Activated CD4-positive, alpha-beta T cell treated with anti-CD3 and anti-CD28 coated beads for 36 hours (primary cell): ENCODE data around the gene CAMK2D. TPM values are rescaled to one million over a fixed set of nuclear protein-coding genes. Genes with fewer than 3 reads are reported as not detected.

Source experiments
- ATAC-seq: fragments of 200-7000 bp; cut with Tn5 transposase; one replicate; pipeline ENCODE4 v1.10.0; 2021; ENCODE audit warnings: mild to moderate bottlenecking, moderate library complexity
- CTCF ChIA-PET: fragments of 350-600 bp; sonication (Branson Sonifier 250); formaldehyde crosslinking; loops from one replicate; lab custom pipeline; 2021; ENCODE audit warnings: antibody characterized with exemption; lab: Charles Lee
- POLR2A ChIA-PET: fragments of 350-600 bp; sonication (Branson Sonifier 250); formaldehyde crosslinking; loops from one replicate; lab custom pipeline; 2021; ENCODE audit warnings: antibody characterized with exemption, inconsistent platforms; lab: Charles Lee
- DNase-seq: peaks from one replicate; pipeline ENCODE4 v3.0.0-alpha.2; 2020
- H3K27ac Mint-ChIP-seq: one replicate; pipeline ENCODE4 v1.8.0; 2021; ENCODE audit warnings: mixed read lengths
- H3K27me3 Mint-ChIP-seq: one replicate; pipeline ENCODE4 v1.8.0; 2021; ENCODE audit warnings: mixed read lengths
- H3K36me3 Mint-ChIP-seq: one replicate; pipeline ENCODE4 v1.8.0; 2021; ENCODE audit warnings: low read depth, mixed read lengths
- H3K4me1 Mint-ChIP-seq: one replicate; pipeline ENCODE4 v1.8.0; 2021; ENCODE audit warnings: mixed read lengths
- H3K4me3 Mint-ChIP-seq: one replicate; pipeline ENCODE4 v1.8.0; 2021; ENCODE audit warnings: mild to moderate bottlenecking, moderate library complexity, mixed read lengths
- H3K9me3 Mint-ChIP-seq: one replicate; pipeline ENCODE4 v1.8.0; 2021; ENCODE audit warnings: low read depth, mixed read lengths
- intact Hi-C, 2 experiments: fragments of 100-400 bp; cut with DNase I in 1 of 2; cut with micrococcal nuclease in 1 of 2; formaldehyde crosslinking; loops; one replicate each; pipeline versions ENCODE4 v1.14.2 to v1.15.1; 2022 to 2024; cut with DNase I, micrococcal nuclease
- total RNA-seq, 2 experiments: library from RNA; stranded (reverse); gene quantifications; one replicate each; pipeline ENCODE4 v1.2.3, GENCODE V29; 2021

The CAMK2D gene
- total RNA-seq, 2 experiments from 2014 or later = 70.3 to 71.3 TPM

DNA sequence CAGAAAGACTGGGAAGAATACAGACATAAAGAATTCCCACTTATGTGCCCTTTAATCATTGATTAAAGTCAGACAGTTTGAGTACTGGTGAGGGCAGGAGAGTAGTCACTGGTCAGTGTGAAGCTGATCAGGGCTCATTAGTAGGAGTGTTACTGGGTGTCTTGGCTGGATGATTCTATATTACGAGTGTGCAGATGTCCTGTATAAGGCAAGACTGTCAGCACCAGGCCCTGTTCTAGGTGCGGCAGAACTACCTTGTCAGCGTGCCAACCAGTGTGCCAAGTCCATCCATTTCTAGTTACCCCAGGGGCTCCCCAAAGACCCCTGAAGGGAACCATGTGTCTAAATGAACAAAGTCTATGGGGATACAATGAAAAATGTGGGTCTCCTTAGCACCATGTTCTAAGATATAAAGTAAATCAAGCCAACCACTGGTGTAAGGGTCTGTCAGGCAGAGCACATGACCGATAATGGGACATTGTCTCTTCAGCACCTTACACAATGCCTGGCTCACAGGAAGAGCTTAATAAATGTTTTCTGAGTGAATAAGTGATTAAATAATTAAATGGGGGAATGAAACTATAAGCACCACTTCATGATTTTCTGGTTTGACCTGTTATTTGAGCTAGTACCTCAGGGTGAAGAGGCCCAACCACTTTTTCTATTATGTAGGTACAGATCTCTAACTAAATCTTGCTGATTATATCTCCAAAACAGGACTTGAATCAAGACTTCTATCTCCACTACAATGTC, 205.0 kb downstream of the CAMK2D start:
- Mint-ChIP-seq H3K9me3 (no peaks in the 10 kb centered on the region), H3K4me1 (peaks cover 4% of the 10 kb centered on the region), H3K27ac (no peak overlapping the region), H3K36me3 (peaks cover 18% of the 10 kb centered on the region), H3K4me3 (no peak overlapping the region), H3K27me3 (no peaks in the 10 kb centered on the region)
- DNase-seq (no peak), ATAC-seq (no peak)
- CTCF ChIA-PET = interaction anchor here (0.8 to 2.1 kb wide), 2 partner anchors 9 to 189 kb away, joined by 4 to 7 read pairs; no protein-coding TSS in a partner anchor
- POLR2A ChIA-PET = no interaction called here
- intact Hi-C loops = no loop called here

DNA sequence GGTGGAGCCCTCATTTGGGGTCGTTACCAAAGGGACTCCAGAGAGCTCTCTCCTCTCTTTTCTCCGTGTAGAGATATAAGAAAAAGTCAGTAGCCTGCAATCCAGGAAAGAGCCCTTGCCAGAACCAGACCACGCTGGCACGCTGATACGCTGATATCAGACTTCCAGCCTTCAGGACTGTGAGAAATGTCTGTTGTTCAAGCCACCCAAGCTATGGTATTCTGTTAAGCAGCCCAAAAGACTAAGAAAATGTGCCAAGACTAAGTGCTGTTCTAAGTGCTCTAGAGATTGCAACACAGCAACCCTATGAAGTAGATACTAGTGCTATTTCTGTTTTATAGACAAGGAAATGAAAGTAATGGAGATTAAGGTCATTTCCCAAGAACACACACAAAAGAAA, 205.7 kb downstream of the CAMK2D start:
- CTCF ChIA-PET = interaction anchor here (0.6 to 2.1 kb wide), 2 partner anchors 8 to 112 kb away, joined by 3 to 7 read pairs; no protein-coding TSS in a partner anchor
- H3K9me3 Mint-ChIP-seq = no peaks in the 10 kb centered on the region
- H3K27ac Mint-ChIP-seq = no peak overlapping the region
- no peak for DNase-seq
- POLR2A ChIA-PET = no interaction called here
- intact Hi-C loops = no loop called here
- H3K4me1 Mint-ChIP-seq = peaks cover 4% of the 10 kb centered on the region
- peaks cover 19% of the 10 kb centered on the region for H3K36me3 Mint-ChIP-seq
- H3K27me3 Mint-ChIP-seq = no peaks in the 10 kb centered on the region
- ATAC-seq = no peak
- no peak overlapping the region for H3K4me3 Mint-ChIP-seq

DNA sequence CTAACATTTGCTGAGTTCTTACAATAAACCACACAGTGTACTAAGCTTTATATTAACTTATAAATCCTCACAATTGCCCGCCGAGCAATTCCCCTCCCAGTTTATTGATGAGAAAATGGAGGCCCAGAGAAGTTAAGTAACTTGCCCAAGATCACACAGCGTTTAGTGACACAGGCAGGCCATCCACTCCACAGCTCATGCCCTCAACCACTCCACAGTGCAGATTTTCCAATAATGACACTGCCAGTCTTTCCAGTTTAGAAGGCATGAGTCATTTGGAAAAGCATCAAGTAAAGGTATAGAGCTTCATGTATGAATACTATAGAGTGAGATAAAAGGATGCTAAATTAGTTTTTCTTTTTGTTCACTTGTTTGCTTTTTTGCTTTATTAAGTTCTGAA, 208.5 kb downstream of the CAMK2D start:
- Mint-ChIP-seq H3K36me3 (peaks cover 18% of the 10 kb centered on the region), H3K4me1 (peaks cover 13% of the 10 kb centered on the region), H3K4me3 (no peak overlapping the region), H3K9me3 (no peaks in the 10 kb centered on the region), H3K27ac (peak overlapping the region; percentile 47), H3K27me3 (no peaks in the 10 kb centered on the region)
- CTCF ChIA-PET = interaction anchor here (1.1 to 6.0 kb wide), 4 partner anchors 11 to 57 kb away, joined by 3 to 50 read pairs (median 3); no protein-coding TSS in a partner anchor
- intact Hi-C loops = no loop called here
- POLR2A ChIA-PET = no interaction called here
- ATAC-seq (no peak), DNase-seq (no peak)

DNA sequence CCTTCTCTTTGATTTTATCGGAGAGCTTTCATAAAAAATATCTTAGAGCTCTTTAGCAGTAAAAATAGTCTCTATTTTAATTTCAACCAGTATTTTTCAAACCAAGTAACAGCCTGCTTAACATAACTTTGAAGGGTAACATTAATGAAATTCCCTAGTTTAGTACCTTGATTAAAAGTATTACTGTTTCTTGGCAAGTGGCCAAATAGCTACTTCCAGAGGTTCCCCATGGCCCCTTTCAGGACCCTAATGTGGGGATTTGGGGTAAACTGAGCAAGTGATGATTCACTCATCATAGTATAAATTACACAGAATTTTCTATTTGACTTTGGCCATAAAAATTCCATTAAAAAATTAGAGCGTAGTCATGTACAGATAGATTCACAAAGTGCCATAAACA, 211.0 kb downstream of the CAMK2D start:
- Mint-ChIP-seq H3K36me3 (peaks cover 18% of the 10 kb centered on the region), H3K27me3 (no peaks in the 10 kb centered on the region), H3K9me3 (no peaks in the 10 kb centered on the region), H3K4me3 (no peak overlapping the region), H3K4me1 (peaks cover 23% of the 10 kb centered on the region), H3K27ac (no peak overlapping the region)
- intact Hi-C loops = no loop called here
- POLR2A ChIA-PET = no interaction called here
- ATAC-seq (no peak), DNase-seq (no peak)
- CTCF ChIA-PET = interaction anchor here (2.0 to 6.0 kb wide), 2 partner anchors 10 to 13 kb away, joined by 6 to 50 read pairs; no protein-coding TSS in a partner anchor

DNA sequence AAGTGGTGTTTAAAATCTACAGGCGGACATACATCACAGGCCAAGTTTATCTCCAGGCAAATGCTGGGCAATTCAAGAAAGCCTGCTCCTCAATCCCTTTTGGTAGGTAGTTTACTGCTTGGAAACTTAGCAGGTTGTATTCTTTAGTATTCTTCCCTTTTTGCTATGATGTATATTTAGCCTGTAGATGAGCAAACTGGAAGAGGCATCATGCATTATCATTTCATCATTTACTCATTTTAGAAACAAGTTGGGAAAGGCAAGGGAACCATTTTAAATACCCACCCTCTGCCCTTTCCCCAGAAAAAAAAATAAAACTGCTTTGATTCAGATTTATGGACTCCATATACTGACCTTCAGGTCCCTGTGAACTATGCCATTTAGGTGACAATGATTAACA, 213.2 kb downstream of the CAMK2D start:
- Mint-ChIP-seq H3K27me3 (no peaks in the 10 kb centered on the region), H3K9me3 (no peaks in the 10 kb centered on the region), H3K4me3 (no peak overlapping the region), H3K36me3 (peaks cover 28% of the 10 kb centered on the region), H3K4me1 (peaks cover 25% of the 10 kb centered on the region), H3K27ac (peak overlapping the region; percentile 49)
- DNase-seq (no peak), ATAC-seq (no peak)
- CTCF ChIA-PET = interaction anchor here (0.6 to 6.0 kb wide), 18 partner anchors 8 to 527 kb away, joined by 3 to 50 read pairs (median 4); no protein-coding TSS in a partner anchor
- POLR2A ChIA-PET = interaction anchor here (0.8 to 1.4 kb wide), 2 partner anchors 212 to 216 kb away, joined by 3 to 4 read pairs; no protein-coding TSS in a partner anchor
- intact Hi-C loops = loop anchor here (2.0 to 10.0 kb wide), 3 partner anchors 86 to 360 kb away; no protein-coding TSS in a partner anchor

DNA sequence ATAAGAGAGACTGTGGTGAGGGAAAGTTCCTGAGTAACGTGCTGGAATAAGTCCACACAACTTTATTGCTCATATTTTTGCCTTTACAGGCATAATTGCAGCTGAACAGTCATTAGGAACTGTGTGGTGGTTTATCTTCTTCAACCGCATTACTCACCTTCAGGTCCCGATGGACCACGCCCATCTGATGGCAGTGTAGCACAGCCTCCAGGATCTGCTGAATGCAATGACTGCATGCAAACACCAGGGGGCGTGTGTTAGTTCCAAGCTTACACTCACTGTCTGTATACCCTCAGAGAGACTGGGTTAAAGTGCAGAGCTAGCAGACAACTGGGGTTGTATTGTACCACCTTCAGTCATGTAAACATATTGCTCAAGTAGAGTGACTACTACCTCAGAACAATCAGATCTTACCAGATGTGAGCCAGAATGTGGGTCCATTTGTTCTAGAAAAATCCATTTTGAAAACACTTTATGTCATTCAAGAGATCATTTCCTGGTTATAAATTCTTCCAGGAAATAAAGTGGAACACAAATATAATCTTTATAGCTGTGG, 214.0 kb downstream of the CAMK2D start:
- ATAC-seq (peak; percentile 99), DNase-seq (peak; percentile 95)
- Mint-ChIP-seq H3K4me3 (no peak overlapping the region), H3K27me3 (no peaks in the 10 kb centered on the region), H3K36me3 (peaks cover 29% of the 10 kb centered on the region), H3K9me3 (no peaks in the 10 kb centered on the region), H3K4me1 (peaks cover 24% of the 10 kb centered on the region), H3K27ac (peak overlapping the region; percentile 49)
- ChIA-PET POLR2A (interaction anchor here (0.8 to 1.4 kb wide), 4 partner anchors 14 to 217 kb away, joined by 3 to 4 read pairs (median 4); no protein-coding TSS in a partner anchor), CTCF (interaction anchor here (0.6 to 6.0 kb wide), 21 partner anchors 9 to 528 kb away, joined by 3 to 50 read pairs (median 4); no protein-coding TSS in a partner anchor)
- intact Hi-C loops = loop anchor here (1.0 to 10.0 kb wide), 12 partner anchors 8 to 361 kb away; no protein-coding TSS in a partner anchor

DNA sequence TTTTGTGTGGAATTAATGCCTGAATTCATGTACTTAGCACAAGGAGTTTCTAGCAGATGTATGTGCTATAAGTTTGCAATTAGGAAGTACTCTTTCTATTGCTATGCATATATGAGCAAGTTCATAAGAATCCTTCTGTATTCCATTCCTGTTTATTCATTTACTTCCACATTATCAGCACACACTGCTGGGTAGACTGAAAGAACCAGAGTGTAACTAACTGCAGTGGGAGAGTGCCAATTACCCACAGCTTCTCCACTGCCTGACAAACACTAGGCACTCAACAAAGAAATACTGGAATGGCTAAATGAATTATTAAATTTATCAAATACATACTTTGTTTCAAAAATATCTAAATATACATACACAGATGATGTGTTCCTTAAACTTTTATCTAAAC, 219.6 kb downstream of the CAMK2D start:
- DNase-seq (no peak), ATAC-seq (no peak)
- Mint-ChIP-seq H3K27ac (no peak overlapping the region), H3K36me3 (peaks cover 27% of the 10 kb centered on the region), H3K27me3 (no peaks in the 10 kb centered on the region), H3K4me1 (peaks cover 30% of the 10 kb centered on the region), H3K4me3 (no peak overlapping the region), H3K9me3 (no peaks in the 10 kb centered on the region)
- ChIA-PET CTCF (interaction anchor here (1.0 to 2.1 kb wide), 3 partner anchors 11 to 142 kb away, joined by 3 to 6 read pairs (median 3); no protein-coding TSS in a partner anchor), POLR2A (no interaction called here)
- intact Hi-C loops = loop anchor here in 1 of 2 experiments (10.0 kb wide), 1 partner anchor 93 kb away; no protein-coding TSS in a partner anchor

DNA sequence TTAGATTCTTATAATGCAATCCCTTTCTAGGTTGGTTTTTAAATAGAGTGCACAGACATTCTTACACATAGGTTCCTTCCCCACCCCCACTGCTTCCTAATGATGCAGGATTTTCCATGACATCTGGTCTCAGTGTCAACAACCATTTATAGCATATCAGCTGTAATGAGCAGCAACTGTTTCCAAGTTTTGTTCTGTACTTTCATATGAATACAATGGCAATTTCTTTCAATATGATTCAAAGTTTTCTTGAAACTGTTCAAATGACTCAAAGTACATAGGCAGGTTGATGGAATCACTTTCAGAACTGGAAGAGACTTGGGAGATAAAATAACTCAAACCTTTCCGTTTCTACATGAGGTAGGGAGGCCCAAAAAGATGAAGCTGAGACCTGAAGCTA, 220.7 kb downstream of the CAMK2D start:
- peaks cover 31% of the 10 kb centered on the region for H3K36me3 Mint-ChIP-seq
- intact Hi-C loops = loop anchor here (1.0 to 10.0 kb wide), 2 partner anchors 94 to 189 kb away; no protein-coding TSS in a partner anchor
- peak overlapping the region; percentile 57 for H3K27ac Mint-ChIP-seq
- peak; percentile 45 for ATAC-seq
- no peak overlapping the region for H3K4me3 Mint-ChIP-seq
- ChIA-PET CTCF (interaction anchor here (0.6 to 2.1 kb wide), 9 partner anchors 8 to 218 kb away, joined by 3 to 6 read pairs (median 5); no protein-coding TSS in a partner anchor), POLR2A (interaction anchor here (0.9 to 1.0 kb wide), 2 partner anchors 220 to 1545 kb away, joined by 3 to 5 read pairs; no protein-coding TSS in a partner anchor)
- no peaks in the 10 kb centered on the region for H3K9me3 Mint-ChIP-seq
- DNase-seq = peak; percentile 77
- no peaks in the 10 kb centered on the region for H3K27me3 Mint-ChIP-seq
- H3K4me1 Mint-ChIP-seq = peaks cover 30% of the 10 kb centered on the region

DNA sequence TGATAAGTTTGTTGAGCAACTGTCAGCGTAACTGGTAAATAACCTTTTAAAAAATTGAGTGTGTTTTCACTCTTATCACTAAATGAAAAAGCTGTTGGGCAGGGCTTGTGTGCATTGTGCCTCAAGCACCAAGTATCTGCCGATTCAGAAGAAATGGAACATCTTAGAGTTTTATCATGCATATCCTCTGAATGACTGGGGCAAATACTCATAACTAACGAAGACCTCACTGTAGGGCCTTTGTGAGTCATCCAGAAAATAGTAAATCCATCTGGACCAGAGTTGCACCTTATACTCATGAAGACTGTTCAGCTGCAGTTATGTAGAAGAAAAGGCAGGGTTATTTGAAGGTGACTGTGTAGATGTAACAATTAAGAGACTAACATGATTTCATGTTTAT, 222.1 kb downstream of the CAMK2D start:
- ATAC-seq (peak; percentile 87), DNase-seq (peak; percentile 50)
- H3K27ac Mint-ChIP-seq = peak overlapping the region; percentile 83
- no peak overlapping the region for H3K4me3 Mint-ChIP-seq
- POLR2A ChIA-PET = no interaction called here
- no peaks in the 10 kb centered on the region for H3K9me3 Mint-ChIP-seq
- intact Hi-C loops = loop anchor here (1.0 to 2.0 kb wide), 9 partner anchors 8 to 283 kb away; no protein-coding TSS in a partner anchor
- peaks cover 35% of the 10 kb centered on the region for H3K36me3 Mint-ChIP-seq
- CTCF ChIA-PET = interaction anchor here (0.7 to 1.8 kb wide), 6 partner anchors 10 to 223 kb away, joined by 3 to 5 read pairs (median 4); no protein-coding TSS in a partner anchor
- H3K27me3 Mint-ChIP-seq = no peaks in the 10 kb centered on the region
- H3K4me1 Mint-ChIP-seq = peaks cover 34% of the 10 kb centered on the region

DNA sequence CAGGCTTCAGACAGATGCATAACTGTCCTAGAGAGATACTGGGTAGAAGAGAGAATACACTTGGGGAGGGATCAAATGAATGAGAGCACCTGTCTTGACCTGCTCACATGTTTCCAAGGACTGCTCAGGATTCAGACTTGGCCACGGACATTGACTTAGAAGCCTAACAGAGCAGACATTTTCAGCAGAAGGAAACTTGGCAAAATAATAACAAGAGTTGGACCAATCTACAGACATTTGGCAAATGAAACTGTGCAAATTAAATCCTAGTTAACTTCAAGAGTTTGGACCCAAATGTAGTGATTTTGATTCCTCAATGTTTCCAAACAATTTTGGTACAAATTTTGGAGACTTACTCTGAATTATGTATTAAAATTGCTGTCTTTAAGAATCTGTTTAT, 223.9 kb downstream of the CAMK2D start:
- CTCF ChIA-PET = no interaction called here
- H3K36me3 Mint-ChIP-seq = peaks cover 33% of the 10 kb centered on the region

DNA sequence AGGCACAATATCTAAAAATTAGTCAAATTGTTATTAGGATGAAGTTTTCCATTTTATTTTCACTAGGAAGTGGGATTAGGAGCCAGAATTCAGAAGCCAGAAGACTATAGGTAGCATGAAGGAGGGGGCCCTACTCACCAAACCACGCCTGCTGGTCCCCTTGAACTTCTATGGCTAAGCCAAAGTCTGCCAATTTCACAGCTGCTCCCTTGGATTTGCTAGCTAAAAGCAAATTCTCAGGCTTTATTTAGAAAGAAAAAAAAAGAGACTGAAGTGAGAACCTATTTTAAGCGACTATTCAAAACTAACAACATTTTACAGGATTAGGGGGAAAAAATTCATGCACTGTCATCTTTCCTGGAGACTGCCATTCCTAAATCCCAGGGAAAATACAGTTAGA, 224.3 kb downstream of the CAMK2D start:
- no peaks in the 10 kb centered on the region for H3K9me3 Mint-ChIP-seq
- POLR2A ChIA-PET = no interaction called here
- intact Hi-C loops = no loop called here
- DNase-seq (no peak), ATAC-seq (no peak)
- H3K4me3 Mint-ChIP-seq = no peak overlapping the region
- H3K36me3 Mint-ChIP-seq = peaks cover 36% of the 10 kb centered on the region
- H3K4me1 Mint-ChIP-seq = peaks cover 33% of the 10 kb centered on the region
- H3K27ac Mint-ChIP-seq = no peak overlapping the region
- CTCF ChIA-PET = no interaction called here
- no peaks in the 10 kb centered on the region for H3K27me3 Mint-ChIP-seq

More for the DNA sequence above, 223.9 kb downstream of the CAMK2D start:
- ATAC-seq (no peak), DNase-seq (no peak)
- POLR2A ChIA-PET = no interaction called here
- Mint-ChIP-seq H3K27me3 (no peaks in the 10 kb centered on the region), H3K4me3 (no peak overlapping the region), H3K27ac (no peak overlapping the region), H3K9me3 (no peaks in the 10 kb centered on the region), H3K4me1 (peaks cover 33% of the 10 kb centered on the region)
- intact Hi-C loops = loop anchor here in 1 of 2 experiments (2.0 kb wide), 1 partner anchor 143 kb away; no protein-coding TSS in a partner anchor
